ENCODE data around the gene RIGI. TPM values are rescaled to one million over a fixed set of nuclear protein-coding genes. Genes with fewer than 3 reads are reported as not detected.
"Not testable (repeated sequence)": the region's sequence is repeated elsewhere in the genome, so short reads cannot be mapped to it uniquely, and the experiment has no call there.

RIGI gene
- polyA plus RNA-seq, 1 donor = 6.9 TPM

DNA sequence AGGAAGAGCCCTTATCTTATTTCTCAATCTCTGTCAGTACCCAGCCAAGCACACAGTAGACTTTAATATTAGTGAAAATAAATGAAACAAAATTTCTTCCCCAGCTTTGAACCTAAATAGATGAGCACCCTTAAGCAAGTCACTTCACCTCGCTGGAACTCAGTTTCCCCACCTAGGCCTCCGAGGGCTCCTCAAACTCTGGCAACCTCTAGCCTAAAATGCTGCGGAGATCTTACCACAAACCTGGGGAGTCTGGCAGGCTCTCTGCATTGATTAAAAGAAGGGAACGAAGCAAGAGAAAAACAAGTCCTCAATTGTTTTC is 326 bp downstream of the RIGI start:
- no peak for DNase-seq

- peak; percentile 19 for DNase-seq
Measured at GRCh38 chr9:32524892-32525708, 896 bp downstream of the RIGI start.

- not testable (repeated sequence) for DNase-seq
Measured at GRCh38 chr9:32524558-32524891, 1.5 kb downstream of the RIGI start.

DNA sequence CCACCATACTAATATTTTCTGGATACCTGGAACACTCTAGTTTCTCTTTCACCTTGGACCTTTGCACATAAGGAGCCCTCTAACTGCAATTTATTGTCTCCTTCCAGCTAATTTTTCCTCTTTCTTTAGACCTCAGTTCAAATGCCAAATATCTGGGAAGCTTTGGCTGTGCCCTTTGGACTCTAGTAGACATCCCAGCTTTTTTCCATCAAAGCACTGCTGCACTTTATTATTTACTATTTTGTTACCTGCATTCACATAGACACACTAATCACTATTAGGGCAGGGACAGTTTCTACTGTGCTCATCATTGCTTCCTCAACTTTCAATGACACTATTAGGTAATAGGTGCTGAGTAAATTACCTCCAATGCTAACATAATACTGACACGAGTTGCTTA is 2.1 kb downstream of the RIGI start:
- no peak for DNase-seq

DNA sequence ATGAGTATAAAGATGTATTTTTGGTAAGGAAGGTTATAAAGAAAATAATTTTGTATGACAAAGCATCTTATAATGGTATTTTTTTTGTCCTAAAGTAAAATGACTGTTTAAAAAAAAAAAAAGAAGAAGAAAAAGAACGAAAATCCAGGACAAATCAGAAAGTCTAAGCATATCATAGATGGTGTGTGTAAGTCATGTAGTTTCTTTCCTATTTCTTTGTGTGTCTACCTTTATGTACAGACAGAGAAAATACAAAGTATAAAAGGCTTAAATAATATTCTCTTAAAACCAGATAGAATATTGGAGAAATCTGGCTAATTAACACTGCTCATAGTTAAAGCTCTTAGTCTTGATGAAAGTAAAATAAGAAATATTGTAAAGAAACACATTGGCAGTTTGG is 7.7 kb downstream of the RIGI start:
- DNase-seq = no peak

- DNase-seq = no peak
Measured at GRCh38 chr9:32516241-32516640, 9.8 kb downstream of the RIGI start.

DNA sequence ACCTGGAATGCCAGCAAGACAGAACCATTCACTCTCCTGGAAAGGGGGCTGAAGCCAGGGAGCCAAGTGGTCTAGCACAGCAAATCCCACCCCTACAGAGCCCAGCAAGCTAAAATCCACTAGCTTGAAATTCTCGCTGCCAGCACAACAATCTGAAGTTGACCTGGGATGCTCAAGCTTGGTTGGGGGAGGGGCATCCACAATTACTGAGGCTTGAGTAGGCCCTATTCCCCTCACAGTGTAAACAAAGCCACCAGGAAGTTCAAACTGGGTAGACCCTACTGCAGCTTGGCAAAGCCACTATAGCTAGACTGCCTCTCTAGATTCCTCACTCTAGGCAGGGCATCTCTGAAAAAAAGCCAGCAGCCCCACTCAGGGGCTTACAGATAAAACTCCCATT is 17.3 kb downstream of the RIGI start:
- DNase-seq = no peak

GRCh38 chr9:32503008-32503407 is 23.0 kb downstream of the RIGI start:
- no peak for DNase-seq

DNA sequence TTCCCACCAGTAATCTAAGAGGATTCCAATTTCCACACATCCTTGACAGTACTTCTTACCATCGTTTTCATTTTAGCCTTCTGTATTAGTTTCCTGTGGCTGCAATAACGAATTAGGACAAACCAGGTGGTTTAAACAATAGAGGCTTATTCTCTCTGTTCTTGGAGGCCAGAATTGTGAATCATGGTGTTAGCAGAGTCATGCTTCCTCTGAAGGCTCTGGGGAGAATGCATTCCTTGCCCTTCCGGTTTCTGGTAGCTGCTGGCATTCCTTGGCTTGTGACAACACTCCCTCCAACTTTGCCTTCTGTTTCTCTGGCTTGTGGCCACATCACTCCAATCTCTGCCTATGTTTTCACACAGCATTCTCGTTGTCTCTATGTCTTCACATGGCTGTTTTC is 23.5 kb downstream of the RIGI start:
- no peak for DNase-seq

DNA sequence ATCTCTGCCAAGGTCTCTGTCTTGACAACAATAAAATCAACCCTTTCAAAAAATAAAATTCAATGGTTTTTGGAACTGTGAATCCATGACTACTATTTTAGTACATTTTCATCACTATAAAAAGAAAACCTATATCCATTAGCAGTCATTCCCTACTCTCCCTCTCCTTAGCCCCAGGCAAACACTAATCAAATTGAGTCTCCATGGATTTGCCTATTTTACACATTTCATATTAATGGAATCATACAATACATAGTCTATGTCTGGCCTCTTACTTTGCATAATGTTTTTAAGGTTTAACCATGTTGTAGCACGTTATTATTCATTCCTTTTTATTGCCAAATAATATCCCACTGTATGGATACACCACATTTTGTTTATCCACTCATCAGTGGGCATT is 24.1 kb downstream of the RIGI start:
- no peak for DNase-seq

DNA sequence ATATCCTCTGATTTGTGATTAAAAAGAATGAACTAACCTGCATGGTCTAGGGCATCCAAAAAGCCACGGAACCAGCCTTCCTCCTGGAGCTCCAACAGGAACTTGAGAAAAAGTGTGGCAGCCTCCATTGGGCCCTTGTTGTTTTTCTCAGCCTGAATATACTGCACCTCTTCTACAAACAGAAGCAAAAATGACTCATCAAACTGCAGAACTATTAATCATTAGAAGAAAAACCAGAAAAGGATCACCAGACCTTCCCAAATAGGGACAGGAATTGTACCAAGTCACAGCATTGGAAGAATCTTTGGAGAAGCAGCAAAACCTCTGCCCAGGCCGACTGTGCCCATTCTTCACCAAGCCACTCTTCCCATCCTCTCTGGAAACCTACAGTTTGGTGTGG is 25.2 kb downstream of the RIGI start:
- no peak for DNase-seq

GRCh38 chr9:32497921-32498320 is 28.1 kb downstream of the RIGI start:
- DNase-seq = no peak

DNA sequence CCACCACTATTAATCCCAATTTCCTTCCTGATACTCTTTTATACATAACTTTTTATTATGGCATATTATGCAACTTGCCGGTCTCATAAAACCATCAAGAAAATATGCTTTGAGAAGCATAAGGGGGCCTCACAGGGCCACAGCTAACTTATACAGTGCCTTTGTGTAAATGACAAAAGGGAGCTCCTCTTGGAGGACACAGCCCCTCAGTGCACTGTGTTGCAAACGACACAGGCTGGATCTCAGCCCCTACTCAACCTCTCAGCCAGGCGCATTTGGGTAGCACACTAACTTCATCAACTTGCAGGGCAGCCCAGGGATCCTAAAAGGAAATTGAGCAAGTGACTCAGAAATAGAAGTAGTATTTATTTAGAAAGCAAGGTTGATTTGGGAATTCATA is 35.4 kb downstream of the RIGI start:
- no peak for DNase-seq

GRCh38 chr9:32487981-32488380 is 38.0 kb downstream of the RIGI start:
- DNase-seq = no peak

DNA sequence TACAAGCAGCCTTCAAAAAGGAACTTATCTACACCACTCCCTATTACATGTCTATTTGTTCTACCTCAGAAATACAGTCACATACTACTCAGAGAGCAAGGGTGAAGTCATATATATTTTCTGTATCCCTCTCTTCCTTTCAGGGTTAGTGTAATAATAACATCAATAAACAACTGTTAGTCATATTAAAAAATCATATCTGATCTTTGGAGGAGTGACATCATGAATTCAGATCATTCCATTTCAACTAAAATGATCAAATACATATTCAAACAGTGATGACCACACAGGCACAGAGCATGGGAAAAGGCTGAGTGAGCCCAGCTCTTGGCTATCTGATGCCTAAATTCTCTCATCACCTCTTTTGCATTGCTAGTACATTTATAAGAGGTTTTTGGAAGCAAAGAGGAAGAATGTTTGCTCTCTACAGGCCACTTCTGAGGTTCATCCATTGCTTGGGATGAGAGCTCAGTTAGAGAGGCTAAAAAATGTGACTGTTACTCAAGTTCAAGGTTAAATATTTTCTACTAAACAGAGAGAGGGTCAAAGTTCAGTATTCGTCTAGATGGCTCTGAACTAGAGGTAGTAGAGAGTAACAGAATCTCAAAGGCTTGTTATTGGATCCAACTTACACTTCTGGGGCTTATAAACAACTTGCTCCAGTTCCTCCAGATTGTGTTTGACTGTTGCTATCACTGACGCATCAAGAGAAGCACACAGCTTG is 39.0 kb downstream of the RIGI start:
- no peak for DNase-seq

DNA sequence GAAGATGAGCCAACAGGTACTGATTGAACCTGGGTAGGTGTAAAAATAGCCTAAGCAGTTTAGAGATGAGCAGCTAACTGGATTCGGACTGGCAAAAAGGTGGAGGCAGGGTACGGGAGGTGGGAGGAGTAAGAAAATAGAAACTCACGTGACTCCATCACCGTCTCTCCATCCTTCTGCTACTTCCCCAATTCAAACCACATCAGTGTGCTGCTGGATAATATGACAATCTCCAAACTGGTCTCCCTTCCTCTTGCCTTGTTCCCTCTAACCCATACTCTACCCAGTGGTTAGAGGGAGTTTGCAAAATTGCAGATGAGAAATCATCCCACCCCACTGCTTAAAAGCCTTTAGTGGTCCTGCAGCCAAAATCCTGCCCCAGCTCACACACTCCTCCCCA is 42.7 kb downstream of the RIGI start:
- no peak for DNase-seq

Other genes with a start within 250 kb of the RIGI start
- gene ACO1, start 141.6 kb downstream of the RIGI start, polyA plus RNA-seq (ENCODE audit: insufficient read length) = 24.0 TPM
- gene SMIM27, start 26.1 kb upstream of the RIGI start, polyA plus RNA-seq (ENCODE audit: insufficient read length) = 10.7 TPM
- gene TOPORS, start 26.4 kb upstream of the RIGI start, polyA plus RNA-seq (ENCODE audit: insufficient read length) = 16.7 TPM
- gene NDUFB6, start 47.0 kb upstream of the RIGI start, polyA plus RNA-seq (ENCODE audit: insufficient read length) = 62.8 TPM
- gene TAF1L, start 109.5 kb upstream of the RIGI start, polyA plus RNA-seq (ENCODE audit: insufficient read length) = 0.05 TPM